ENCODE results near the gene ARNT2.

DNA sequence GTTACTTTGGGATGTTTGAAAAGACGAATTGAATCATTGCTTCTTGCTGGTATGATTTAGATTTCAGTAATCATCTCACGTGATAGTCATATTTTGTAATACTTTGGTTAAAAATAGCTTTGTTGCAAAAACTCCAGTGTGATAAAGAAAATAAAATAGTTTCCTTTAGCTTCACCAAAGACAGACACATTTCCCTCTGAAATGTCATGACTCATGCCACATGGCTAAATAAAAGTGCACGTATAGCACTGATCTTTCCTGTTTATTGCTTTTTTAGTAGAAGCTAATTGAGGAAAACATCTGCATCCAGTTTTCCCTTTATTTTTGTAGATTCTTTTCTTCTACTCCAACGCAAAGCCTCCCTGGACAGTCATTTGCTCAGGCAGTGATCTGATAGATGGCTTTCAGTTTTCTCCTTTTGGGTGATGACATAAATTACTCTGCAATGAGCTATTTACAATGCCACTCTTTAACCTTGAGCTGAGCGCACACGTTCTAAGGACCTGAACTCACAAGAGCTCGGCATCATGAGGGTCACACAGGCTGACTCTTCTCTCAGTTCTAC is 84.9 kb downstream of the ARNT2 start:
- TF ChIP-seq, protein P1, sequence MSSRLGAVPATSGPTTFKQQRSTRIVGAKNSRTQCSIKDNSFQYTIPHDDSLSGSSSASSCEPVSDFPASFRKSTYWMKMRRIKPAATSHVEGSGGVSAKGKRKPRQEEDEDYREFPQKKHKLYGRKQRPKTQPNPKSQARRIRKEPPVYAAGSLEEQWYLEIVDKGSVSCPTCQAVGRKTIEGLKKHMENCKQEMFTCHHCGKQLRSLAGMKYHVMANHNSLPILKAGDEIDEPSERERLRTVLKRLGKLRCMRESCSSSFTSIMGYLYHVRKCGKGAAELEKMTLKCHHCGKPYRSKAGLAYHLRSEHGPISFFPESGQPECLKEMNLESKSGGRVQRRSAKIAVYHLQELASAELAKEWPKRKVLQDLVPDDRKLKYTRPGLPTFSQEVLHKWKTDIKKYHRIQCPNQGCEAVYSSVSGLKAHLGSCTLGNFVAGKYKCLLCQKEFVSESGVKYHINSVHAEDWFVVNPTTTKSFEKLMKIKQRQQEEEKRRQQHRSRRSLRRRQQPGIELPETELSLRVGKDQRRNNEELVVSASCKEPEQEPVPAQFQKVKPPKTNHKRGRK (CRISPR knock-in tag; IDR thresholded peaks at IDR 0.05; ENCODE audit: borderline replicate concordance) = no peak
- TF ChIP-seq MXD4 (CRISPR knock-in tag; IDR thresholded peaks at IDR 0.05; ENCODE audit: borderline replicate concordance) (no peak), TP53 (CRISPR knock-in tag; IDR thresholded peaks at IDR 0.05) (no peak), JUN (CRISPR knock-in tag; IDR thresholded peaks at IDR 0.05) (no peak)
- TF ChIP-seq, protein P2, sequence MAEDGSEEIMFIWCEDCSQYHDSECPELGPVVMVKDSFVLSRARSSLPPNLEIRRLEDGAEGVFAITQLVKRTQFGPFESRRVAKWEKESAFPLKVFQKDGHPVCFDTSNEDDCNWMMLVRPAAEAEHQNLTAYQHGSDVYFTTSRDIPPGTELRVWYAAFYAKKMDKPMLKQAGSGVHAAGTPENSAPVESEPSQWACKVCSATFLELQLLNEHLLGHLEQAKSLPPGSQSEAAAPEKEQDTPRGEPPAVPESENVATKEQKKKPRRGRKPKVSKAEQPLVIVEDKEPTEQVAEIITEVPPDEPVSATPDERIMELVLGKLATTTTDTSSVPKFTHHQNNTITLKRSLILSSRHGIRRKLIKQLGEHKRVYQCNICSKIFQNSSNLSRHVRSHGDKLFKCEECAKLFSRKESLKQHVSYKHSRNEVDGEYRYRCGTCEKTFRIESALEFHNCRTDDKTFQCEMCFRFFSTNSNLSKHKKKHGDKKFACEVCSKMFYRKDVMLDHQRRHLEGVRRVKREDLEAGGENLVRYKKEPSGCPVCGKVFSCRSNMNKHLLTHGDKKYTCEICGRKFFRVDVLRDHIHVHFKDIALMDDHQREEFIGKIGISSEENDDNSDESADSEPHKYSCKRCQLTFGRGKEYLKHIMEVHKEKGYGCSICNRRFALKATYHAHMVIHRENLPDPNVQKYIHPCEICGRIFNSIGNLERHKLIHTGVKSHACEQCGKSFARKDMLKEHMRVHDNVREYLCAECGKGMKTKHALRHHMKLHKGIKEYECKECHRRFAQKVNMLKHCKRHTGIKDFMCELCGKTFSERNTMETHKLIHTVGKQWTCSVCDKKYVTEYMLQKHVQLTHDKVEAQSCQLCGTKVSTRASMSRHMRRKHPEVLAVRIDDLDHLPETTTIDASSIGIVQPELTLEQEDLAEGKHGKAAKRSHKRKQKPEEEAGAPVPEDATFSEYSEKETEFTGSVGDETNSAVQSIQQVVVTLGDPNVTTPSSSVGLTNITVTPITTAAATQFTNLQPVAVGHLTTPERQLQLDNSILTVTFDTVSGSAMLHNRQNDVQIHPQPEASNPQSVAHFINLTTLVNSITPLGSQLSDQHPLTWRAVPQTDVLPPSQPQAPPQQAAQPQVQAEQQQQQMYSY (CRISPR knock-in tag; IDR thresholded peaks at IDR 0.05) = no peak
- TF ChIP-seq, protein P3, sequence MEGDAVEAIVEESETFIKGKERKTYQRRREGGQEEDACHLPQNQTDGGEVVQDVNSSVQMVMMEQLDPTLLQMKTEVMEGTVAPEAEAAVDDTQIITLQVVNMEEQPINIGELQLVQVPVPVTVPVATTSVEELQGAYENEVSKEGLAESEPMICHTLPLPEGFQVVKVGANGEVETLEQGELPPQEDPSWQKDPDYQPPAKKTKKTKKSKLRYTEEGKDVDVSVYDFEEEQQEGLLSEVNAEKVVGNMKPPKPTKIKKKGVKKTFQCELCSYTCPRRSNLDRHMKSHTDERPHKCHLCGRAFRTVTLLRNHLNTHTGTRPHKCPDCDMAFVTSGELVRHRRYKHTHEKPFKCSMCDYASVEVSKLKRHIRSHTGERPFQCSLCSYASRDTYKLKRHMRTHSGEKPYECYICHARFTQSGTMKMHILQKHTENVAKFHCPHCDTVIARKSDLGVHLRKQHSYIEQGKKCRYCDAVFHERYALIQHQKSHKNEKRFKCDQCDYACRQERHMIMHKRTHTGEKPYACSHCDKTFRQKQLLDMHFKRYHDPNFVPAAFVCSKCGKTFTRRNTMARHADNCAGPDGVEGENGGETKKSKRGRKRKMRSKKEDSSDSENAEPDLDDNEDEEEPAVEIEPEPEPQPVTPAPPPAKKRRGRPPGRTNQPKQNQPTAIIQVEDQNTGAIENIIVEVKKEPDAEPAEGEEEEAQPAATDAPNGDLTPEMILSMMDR (IDR thresholded peaks at IDR 0.05) = no peak
